GM19193 (cell line): ENCODE measurements around the gene EIF2B2.

ENCODE experiments used
- POLR2A ChIP-seq: IDR thresholded peaks from 4 replicates; pipeline ENCODE4 v1.6.1; 2011; ENCODE audit not compliant: insufficient read depth, insufficient read length; ENCODE audit errors: extremely low read depth

The EIF2B2 gene

DNA sequence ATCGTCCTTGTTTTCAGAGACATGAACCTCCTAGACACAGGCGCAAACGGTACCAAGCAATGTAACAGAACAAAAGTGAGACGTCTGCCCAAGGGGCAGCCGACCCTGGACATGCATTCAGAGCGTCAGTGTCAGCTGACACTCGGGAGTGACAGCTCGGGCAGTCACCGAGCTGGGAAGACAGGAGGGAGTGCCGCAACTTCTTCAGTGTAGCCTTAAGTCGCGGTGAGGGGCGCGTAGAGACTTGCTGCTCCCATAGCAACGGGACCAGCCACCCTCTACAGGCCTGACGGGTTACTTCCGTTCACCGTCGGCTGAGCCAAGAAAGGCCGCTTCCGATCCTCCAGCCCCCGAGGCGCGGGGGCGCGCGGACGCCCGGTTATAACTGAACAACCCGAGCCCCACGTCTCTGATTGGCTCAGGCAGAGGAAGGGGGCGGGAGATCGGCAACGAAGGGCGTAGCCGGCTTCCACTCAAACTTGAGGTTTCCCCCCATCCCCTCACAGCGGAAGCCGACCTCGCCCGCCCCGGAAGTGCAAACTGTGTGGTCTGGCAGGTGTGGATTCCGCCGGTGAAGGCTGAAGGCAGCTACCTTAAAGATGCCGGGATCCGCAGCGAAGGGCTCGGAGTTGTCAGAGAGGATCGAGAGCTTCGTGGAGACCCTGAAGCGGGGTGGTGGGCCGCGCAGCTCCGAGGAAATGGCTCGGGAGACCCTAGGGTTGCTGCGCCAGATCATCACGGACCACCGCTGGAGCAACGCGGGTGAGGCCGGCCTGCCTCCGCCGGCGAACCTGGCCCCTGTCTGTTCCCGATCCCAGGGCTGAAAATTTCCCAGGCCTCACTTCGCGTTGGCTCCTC, at the start of gene EIF2B2:
TSS of gene EIF2B2 (plus strand) at position 530 of the 858 bp plus-strand sequence. CDS start at position 600, 70 bp downstream.
- peak; percentile 75 for TF ChIP-seq POLR2A

DNA sequence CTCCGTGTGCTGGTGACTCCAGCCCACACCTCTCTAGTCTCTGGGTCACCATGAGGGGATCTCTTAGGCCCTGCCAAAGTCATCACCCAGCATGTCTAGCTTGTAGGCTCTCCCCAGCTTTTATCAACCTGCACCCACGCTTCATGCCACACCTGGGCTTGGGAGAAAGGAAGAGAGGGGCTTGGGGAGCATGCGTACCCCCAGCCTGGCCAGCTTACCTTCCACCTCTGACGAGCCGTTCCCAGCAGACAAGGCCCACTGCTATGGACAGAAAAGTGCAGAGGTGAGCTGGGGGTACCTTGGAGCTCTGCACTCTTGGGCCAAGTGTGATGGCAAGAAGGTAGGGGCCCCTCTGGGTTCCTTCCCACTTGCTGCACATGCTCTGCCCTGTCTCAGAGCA, 49.0 kb upstream of the EIF2B2 start:
- no peak for TF ChIP-seq POLR2A

GRCh38 chr14:74954232-74954946, 48.3 kb upstream of the EIF2B2 start:
- no peak for TF ChIP-seq POLR2A

- no peak for TF ChIP-seq POLR2A
Measured at GRCh38 chr14:74954947-74955228, 47.8 kb upstream of the EIF2B2 start.

DNA sequence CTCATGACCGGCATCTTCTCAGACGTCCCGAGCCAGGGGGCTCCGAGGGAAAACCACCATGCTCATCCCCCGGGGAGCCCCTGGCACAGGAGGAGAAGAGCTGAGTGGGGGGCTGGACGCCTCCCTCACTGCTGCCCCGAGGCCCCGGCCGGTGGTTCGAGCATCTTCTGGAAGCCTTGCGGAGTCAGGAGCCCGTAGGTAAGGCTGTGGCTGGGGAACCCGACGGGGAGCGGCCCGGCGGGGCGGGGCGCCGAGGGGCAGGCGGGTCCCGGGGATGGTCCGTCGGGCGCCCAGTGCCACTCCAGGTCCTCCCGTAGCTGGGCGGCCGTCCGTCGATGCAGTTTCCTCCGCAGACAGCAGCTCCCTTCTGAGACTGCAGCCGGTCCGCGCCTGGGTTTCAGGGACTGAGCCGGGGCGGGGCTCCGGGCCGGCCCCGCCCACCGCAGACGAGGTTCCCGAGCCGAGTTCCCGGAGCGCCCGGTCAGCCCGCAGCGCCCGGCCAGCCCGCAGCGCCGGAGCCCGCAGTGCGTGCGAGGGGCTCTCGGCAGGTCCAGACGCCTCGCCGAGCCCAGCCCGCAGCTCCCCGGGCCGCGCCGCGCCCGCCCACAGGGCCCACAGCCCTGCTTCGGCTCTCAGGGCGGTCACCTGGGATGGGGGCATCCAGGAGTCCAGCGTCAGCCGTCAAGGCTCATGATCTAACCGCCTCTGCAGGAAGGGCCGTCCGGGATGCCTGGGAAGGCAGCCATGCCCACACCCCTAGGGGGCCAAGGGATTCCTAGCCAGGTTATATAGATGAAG, 47.3 kb upstream of the EIF2B2 start, which contains the start of gene PGF:
TSS of gene PGF (minus strand) at position 369 of the 798 bp plus-strand sequence. CDS start at position 14, 355 bp downstream.
- no peak for TF ChIP-seq POLR2A

- no peak for TF ChIP-seq POLR2A
Measured at GRCh38 chr14:74956027-74956279, 46.8 kb upstream of the EIF2B2 start.

- no peak for TF ChIP-seq POLR2A
Measured at GRCh38 chr14:74956280-74957072, 46.2 kb upstream of the EIF2B2 start.

DNA sequence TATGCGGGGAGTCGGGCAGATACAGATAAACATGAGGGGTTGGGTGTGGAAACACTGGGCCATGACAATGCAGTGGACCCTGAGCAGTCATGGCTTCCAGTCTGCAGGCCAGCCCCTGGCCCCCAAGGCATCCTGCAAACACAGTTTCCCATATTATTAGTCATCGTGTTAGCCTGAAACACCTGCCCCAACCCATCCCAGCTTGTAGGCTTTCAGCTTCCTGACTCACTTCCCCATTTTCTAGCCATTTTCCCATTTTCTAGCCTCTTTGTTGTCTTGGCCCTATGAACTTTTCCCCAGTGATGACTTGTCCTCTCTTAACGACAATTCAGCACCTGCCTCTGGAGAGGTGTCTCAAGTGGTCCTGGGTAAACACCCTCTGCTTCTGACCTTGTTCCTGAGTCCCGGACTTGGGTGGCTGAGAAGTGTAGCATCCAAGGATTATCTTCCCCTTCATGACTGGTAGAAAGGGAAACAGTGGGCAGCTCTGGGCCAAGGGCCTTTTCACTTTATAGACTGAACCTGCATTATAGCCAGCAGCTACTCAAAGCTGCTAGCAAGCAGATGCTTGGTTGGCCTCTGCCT, 43.0 kb upstream of the EIF2B2 start:
- no peak for TF ChIP-seq POLR2A

DNA sequence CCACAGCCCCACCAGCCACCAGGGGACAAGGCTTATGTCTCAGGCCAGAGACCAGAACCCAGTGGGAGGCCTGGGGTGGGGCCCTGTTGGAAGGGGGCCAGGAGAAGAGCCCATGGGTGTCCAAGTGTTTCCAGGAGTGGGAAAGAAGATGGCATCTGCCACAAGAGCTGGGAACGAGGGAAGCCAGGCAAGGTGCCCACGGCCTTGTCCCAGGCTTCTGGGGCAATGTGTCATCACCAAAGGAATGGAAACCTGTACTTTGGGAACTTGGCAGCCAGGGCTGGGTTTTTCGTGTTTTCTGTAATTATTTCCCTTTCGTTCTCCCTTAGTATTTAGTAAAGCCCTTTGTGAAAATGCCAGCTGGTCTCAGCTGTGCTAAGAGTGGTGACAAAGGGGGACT, 42.0 kb upstream of the EIF2B2 start:
- no peak for TF ChIP-seq POLR2A

GRCh38 chr14:74961238-74961911, 41.3 kb upstream of the EIF2B2 start:
- TF ChIP-seq POLR2A, result no peak

GRCh38 chr14:74962046-74962445, 40.7 kb upstream of the EIF2B2 start:
- TF ChIP-seq POLR2A, result no peak

- peak; percentile 39 for TF ChIP-seq POLR2A
Measured at GRCh38 chr14:74962493-74962892, 40.2 kb upstream of the EIF2B2 start.

DNA sequence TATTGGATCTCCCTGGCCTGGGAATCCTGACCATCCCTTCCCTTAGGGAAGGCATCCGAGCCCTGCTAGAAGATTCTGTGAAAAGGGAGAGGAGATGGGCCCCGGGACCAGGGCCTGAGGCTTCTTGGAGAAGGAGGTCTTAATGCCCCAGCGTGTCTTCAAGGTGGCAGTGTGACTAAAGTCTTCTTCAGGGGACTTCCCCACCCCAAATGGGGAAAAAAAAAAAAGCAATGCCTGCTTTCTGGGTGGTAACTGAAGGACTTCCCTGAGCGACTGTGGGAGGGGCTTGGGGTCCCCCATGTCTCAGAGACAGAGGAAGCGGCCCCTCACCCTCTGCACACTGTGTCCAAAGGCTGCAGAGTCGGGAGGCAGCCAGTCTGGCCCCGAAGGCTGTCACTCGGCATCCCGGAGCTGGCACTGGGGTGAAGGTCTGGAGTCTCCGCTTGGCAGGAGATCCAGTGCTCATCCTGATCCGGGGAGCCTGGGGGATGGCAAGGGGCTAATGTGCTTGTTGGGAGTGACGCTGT, 39.5 kb upstream of the EIF2B2 start:
- no peak for TF ChIP-seq POLR2A
